NK-92 treated with Interleukin-12 subunit alpha and Interleukin-12 subunit beta, amount 100 ng/mL, for 24 hours (cell line): ENCODE measurements around the gene EPSTI1.

ENCODE experiments used
- DNase-seq: peaks from one replicate; lab custom pipeline; 2025; lab: John Stamatoyannopoulos, UW

EPSTI1 gene

DNA sequence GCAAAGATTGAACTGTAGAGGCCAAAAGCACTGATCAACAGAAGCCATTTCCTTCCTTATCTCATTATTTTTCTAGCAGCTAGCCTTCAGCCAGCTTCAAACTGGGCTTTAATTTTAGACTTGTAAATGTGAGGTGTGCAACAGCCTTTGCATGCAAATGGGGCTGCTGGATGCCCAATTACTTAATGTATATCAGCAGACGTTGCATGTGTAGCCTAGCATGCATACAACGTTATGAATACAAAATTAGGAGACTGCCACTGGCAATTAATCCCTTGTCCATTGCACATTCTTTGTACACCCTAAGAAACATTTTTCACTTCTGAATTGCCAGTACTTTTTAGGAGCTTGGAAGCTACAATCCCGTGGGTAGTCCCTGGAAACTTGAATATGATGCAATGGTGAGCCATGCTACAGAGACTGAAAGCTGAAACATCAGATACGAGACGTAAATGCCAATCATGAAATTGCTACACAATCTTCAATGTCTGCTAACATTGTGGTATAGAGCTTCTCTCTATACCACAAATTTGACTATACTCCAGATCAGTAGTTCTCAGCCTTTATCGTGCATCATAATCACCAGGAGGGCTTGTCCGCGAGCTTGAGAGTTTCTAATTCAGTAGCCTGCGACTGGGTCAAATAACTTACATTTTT lies 20.2 kb downstream of the EPSTI1 start:
- DNase-seq, result no peak

- peak; percentile 3 for DNase-seq
Measured at GRCh38 chr13:42970824-42971690, 21.0 kb downstream of the EPSTI1 start.

DNA sequence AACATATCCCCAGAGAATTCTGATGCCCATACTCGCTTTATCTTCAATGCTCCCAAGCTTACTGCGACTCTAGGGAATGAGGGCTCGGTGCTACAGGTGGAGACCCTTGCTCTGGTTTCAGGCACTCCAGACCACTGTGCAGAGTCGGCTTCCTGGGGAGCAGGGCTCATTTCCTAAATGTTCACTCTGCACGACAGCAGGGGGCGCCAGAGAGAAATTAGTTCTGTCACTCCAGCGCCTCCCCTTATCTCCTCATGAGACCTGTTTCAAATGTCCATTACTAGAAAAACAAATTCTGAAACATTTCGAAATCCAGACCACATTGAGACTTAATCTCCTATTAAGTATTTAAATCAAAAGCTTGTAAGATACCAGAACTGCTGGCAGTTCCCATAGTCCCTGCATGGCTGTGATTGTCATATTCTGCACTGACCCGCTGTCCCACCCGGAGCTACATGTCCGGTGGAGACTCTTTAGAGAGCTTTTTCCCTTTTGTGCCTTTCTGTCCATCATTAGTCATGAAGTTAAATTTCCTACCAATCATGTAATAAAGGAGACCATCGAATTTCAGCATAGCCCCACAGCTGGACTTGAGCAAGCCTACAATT lies 22.4 kb downstream of the EPSTI1 start:
- peak; percentile 52 for DNase-seq

GRCh38 chr13:42968906-42969305 lies 23.1 kb downstream of the EPSTI1 start:
- no peak for DNase-seq

DNA sequence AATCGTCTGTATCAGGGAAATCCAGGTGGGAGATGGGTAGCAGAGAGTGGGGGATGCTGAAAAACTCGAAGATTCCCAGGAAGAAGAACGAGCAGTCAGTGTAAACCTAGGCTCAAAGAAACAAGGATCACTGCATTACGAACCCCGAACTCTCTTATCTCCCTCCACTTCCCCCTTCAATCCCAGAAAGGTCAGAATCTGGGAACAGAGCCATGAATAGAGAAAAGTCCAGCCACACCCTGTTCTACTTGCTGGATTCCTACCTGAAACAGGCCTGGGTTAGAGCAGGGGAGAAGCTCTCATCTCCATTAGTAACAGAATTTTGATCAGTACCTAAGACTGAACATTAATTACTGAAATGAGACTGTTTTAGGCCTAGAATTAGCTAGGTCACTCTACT lies 24.4 kb downstream of the EPSTI1 start:
- DNase-seq, result no peak

DNA sequence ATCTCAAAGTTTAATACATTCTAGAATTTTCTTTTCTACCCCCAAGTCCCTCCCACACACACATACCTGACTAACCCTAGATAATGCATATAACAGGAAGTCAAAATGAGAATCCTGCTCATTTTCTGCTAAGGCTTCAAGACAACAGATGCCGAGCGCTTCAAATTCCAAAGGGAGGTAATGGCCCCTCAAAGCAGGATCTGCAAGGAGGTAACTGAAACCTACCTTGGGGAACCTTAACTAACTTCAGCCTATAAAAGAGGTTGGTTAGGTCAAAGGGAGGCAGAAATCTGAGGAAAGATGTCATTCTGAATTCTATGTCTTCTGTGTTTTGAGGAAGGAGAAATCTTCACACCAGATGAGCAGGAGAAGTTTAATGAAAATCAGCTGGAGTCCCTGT lies 26.8 kb downstream of the EPSTI1 start:
- DNase-seq, result no peak

DNA sequence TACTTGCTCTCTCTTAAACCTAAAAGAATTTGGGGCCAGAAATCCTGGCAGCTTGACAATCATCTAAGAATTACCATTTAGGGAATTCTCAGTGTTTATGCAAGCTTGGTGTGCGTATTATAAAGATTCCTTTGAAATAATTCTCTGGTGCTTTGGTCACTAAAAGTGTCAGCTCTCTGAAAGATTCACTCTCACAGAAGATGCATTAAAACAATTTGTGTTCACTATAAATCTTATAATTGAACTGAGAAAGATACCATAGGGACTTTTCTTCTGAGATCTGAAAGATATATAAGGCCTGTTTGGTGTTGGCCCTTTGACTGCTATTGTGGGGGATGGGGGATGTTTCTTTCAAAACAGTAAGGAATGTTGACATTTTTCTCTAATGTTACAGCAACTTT lies 27.3 kb downstream of the EPSTI1 start:
- no peak for DNase-seq

DNA sequence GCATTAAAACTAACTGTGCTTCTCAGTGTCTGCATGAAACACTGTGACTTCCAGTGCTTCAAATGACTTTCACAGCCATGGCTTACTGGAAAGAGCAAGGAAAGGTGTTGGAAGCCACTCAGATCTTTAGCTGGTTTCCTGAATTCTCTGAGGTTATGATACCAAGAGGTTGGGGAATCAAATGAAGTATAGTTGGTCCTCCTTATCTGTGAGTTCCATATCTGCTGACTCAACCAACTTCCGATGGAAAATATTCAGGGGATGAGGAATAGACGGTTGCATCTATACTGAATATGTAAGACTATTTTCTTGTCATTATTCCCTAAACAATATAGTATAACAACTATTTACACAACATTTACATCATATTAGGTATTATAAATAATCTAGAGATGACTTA lies 32.4 kb downstream of the EPSTI1 start:
- DNase-seq, result no peak

GRCh38 chr13:42957881-42958280 lies 34.2 kb downstream of the EPSTI1 start:
- DNase-seq, result no peak

DNA sequence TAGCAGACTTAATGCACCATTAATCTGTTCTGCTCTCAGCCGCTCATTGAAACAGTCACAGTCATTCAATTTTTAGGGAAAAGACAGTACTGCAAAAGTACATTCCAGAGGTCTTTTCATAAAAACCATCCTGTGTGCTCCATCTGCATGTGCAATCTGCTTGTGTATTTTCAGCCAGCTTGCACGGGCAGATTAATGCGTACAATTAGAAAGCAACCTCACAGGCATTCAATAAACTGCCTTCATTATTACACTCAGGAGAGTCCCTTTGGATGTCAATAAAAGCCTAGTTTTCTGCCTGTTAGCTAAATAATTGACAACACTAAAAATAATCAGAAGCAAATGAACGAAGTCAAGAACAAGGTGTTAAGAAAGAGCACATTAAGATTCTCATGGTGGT lies 41.9 kb downstream of the EPSTI1 start:
- DNase-seq, result no peak

- no peak for DNase-seq
Measured at GRCh38 chr13:42947925-42948324, 44.1 kb downstream of the EPSTI1 start.

DNA sequence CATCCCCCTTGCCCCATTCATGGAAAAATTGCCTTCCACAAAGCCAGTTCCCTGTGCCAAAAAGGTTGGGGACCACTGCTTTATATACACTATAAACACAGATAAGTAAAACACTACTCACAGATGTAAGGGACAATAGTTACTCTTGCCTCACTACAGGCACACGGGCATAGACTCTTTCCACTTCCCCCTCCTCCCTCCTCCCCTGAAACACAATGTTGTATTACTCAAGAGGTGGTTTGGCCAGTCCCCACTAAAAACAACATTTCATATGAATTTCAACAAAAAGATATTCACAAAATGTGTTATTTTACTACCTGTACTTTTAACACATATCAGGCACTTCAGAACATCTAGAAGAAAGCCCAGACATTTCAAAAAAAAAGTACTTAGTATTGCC lies 45.1 kb downstream of the EPSTI1 start:
- DNase-seq, result no peak

- no peak for DNase-seq
Measured at GRCh38 chr13:42929886-42930535, 62.0 kb downstream of the EPSTI1 start.

GRCh38 chr13:42926555-42926954 lies 65.5 kb downstream of the EPSTI1 start:
- no peak for DNase-seq

- no peak for DNase-seq
Measured at GRCh38 chr13:42926043-42926442, 66.0 kb downstream of the EPSTI1 start.

DNA sequence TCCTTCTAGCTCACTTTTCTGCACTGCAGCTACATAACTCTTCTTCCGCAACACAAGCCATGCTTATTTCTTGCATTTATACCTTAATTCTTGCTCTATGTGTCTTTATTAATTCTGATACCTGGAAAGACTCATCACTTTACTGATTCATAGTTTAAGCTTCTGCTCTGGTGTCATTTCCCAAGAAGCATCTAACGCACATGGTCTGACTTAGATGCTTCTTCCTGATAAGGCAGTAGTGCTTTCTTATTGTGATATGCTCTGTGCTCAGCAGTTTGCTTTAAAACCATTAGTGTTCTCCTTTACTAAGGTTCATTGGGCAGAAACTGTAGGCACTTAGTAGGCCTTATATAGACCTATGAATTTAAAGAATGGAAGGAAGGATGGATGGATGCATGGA lies 66.4 kb downstream of the EPSTI1 start:
- DNase-seq, result no peak

DNA sequence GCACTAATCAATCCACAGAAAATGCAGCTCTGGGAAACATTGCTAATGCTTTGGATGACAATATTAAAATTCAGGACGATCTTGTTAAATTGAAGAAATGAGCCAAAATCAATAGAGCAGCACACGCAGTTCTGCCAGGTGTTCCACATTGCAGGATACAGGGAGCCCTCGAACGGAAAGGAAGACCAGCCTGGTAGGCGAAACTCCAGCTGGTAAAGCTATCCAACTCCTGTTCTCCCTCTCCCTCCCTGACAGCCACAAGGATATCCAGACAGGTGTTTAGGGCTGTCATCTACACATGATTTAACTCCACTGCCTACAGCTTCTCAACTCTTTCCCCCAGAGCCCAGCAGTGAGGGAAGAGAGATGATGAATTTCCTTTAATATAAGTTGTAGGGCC lies 67.7 kb downstream of the EPSTI1 start:
- DNase-seq, result no peak

DNA sequence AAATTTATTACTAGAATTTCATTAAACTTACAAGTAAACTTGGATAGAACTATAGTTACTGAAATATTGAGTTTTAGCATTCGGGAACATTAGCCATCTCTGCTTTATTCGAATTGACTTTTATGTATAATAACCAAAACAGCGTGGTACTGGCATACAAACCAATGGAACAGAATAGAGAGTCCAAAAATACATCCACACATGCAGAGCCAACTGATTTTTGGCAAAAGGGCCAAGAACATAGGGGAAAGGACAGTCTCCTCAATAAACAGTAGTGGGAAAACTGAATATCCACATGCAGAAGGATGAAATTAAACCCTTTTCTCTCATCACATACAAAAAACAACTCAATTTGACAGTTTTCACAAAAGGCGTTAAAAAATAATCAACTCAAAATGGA lies 84.3 kb downstream of the EPSTI1 start:
- no peak for DNase-seq

DNA sequence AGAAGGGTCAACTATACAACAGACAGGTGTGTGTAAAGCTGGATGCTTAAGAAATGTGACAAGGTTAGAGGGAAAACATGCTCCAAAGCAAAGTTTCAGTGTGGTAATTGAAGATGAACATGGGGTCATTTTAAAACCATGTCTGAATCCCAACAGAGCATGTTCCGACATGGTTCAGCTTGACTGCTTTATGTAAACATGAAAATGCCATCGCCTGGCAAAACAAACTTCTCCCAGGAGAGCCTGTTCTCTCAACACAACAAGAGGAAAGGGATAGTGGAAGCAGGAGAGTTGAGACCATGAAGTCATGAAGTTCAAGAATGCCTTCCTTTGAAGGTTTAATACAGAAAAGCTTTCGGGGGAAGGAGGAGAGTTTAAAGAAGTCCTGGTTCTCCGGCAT lies 85.8 kb downstream of the EPSTI1 start:
- no peak for DNase-seq

DNA sequence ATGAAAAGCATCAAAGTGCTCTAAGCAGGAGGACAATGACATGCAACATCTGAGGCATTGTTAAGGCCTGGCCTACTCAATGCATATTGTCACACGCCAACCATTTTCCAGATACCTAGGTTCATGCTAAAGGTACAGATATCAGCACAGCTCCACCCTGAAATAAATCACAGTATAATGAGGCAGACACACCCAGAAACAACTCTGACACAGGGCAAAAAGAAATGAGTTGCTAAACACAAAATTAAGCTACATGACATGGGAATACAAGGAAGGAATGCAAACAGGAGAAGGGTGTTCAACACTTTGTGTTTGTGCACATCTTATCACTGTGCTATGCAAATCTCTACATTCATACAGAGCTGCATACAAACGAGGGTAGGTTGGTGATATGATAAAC lies 86.5 kb downstream of the EPSTI1 start:
- no peak for DNase-seq

- no peak for DNase-seq
Measured at GRCh38 chr13:42899266-42899665, 92.8 kb downstream of the EPSTI1 start.

DNA sequence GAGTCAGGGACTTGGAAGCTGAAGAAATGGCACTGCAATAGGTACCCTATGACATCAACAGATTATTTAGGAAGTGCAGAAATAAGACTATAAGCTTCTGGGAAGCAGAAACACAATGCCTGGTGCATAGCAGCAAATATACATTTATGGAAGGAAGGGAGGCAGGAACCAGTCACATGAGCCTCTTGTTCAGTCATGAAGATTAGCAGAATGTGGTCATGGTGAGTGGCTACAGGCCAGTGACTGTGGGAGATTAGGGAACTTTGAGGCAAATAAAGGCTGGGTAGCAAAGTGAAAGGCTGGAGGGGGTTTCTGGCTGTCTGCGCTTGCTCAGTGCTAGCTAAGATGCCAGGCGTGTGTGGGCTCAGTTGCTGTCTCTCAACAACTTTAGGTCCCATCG lies 96.3 kb downstream of the EPSTI1 start:
- DNase-seq, result no peak

- DNase-seq, result no peak
Measured at GRCh38 chr13:42894765-42895243, 97.2 kb downstream of the EPSTI1 start.
